Stimulated activated CD8-positive, alpha-beta memory T cell treated with anti-CD3 and anti-CD28 coated beads, Interleukin-7, amount 100 ng/mL, for 24 hours (primary cell): ENCODE data around the gene ATG13.
"Not testable (repeated sequence)": the region's sequence is repeated elsewhere in the genome, so short reads cannot be mapped to it uniquely, and the experiment has no call there.

Source experiments
- DNase-seq: peaks from one replicate; pipeline ENCODE4 v3.0.0-alpha.2; 2020; ENCODE audit warnings: low read depth

The ATG13 gene

GRCh38 chr11:46643986-46644385 lies 26.6 kb downstream of the ATG13 start:
- no peak for DNase-seq

GRCh38 chr11:46649180-46649738 lies 31.9 kb downstream of the ATG13 start:
- no peak for DNase-seq

- DNase-seq, result no peak
Observed at GRCh38 chr11:46655631-46656030, 38.3 kb downstream of the ATG13 start.

- no peak for DNase-seq
Observed at GRCh38 chr11:46657186-46657585, 39.8 kb downstream of the ATG13 start.

DNA sequence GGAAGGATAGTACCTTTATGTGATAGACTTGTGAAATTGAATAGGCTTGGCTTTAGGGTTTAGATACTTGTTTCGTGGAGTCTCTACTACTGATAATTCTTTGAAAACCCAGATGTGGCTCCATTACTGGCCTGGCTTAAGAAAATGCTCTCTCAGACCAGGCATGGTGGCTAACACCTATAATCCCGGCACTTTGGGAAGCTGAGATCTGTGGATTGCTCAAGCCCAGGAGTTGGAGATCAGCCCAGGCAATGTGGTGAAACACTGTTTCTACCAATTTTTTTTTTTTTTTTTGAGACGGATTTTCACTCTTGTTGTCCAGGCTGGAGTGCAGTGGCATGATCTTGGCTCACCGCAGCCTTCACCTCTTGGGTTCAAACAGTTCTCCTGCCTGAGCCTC lies 40.9 kb downstream of the ATG13 start:
- DNase-seq, result no peak

- DNase-seq, result no peak
Observed at GRCh38 chr11:46659908-46660307, 42.6 kb downstream of the ATG13 start.

DNA sequence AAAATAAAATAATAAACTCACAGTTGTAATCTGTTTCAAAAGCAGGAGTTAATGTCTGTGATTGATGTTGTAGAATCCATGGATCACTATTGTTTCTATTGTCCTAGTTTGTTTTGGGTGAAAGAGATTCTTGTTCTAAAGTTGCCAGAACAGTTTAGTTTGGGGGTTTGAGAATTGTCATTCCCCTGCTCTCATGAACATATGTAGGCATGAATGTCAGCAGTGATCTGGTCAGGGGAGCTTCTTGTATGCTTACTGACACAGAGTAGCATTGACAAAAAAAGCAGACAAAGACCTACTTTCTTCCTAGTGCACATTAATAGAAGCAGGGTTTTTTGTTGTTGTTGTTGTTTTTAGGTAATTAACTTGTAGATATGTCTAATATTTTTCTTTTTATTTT lies 44.5 kb downstream of the ATG13 start:
- no peak for DNase-seq

- DNase-seq, result no peak
Observed at GRCh38 chr11:46662366-46662765, 45.0 kb downstream of the ATG13 start.

- DNase-seq, result no peak
Observed at GRCh38 chr11:46663277-46663940, 46.1 kb downstream of the ATG13 start.

- DNase-seq, result no peak
Observed at GRCh38 chr11:46664612-46665011, 47.3 kb downstream of the ATG13 start.

- DNase-seq, result no peak
Observed at GRCh38 chr11:46665356-46665755, 48.0 kb downstream of the ATG13 start.

GRCh38 chr11:46666516-46666915 lies 49.2 kb downstream of the ATG13 start:
- DNase-seq, result no peak

DNA sequence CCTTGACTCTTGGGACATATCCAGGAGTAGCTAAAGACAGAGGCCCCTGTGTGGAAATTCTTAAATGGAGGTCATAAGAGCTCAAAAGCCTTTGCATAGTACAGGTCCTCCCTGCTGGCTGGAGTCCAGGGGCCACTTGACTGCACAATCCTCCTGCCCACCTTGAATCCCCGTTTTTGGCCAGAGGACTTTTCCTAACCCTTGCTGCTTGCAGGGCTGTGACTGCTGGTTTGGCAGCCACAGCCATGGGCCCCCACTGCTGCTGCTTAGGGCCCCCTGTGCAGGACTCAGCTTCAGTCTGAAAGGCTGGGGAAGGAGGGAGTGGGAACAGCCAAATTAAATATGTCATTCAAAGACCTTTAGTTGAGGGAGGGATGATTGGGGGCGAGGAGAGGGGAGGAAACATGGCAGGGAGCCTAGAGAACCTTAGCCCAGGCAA lies 49.7 kb downstream of the ATG13 start:
- no peak for DNase-seq

- no peak for DNase-seq
Observed at GRCh38 chr11:46668480-46669085, 51.2 kb downstream of the ATG13 start.

DNA sequence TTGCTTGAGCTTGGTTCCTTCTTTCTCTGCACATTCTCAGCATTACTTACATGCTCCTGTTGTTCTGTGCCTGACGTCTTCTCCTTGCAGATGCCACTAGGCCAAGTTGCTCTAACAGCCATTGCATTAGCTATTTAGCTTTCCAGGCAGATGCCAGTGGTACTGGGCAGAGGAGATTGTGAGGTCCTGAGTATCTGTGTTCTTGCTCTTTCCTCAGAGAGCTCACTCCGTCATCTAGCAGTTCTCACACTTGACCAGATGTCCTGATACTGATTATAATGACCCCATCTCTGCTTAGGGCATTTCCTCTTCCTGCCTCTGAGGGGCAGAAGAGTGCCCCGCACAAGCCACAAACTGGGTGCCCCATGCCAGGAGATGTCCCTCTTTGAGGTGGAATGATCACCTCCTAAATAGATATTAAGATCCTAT lies 52.4 kb downstream of the ATG13 start:
- no peak for DNase-seq

GRCh38 chr11:46670521-46670920 lies 53.2 kb downstream of the ATG13 start:
- DNase-seq, result not testable (repeated sequence)

GRCh38 chr11:46671958-46672315 lies 54.6 kb downstream of the ATG13 start:
- no peak for DNase-seq

- no peak for DNase-seq
Observed at GRCh38 chr11:46672381-46672839, 55.1 kb downstream of the ATG13 start.

DNA sequence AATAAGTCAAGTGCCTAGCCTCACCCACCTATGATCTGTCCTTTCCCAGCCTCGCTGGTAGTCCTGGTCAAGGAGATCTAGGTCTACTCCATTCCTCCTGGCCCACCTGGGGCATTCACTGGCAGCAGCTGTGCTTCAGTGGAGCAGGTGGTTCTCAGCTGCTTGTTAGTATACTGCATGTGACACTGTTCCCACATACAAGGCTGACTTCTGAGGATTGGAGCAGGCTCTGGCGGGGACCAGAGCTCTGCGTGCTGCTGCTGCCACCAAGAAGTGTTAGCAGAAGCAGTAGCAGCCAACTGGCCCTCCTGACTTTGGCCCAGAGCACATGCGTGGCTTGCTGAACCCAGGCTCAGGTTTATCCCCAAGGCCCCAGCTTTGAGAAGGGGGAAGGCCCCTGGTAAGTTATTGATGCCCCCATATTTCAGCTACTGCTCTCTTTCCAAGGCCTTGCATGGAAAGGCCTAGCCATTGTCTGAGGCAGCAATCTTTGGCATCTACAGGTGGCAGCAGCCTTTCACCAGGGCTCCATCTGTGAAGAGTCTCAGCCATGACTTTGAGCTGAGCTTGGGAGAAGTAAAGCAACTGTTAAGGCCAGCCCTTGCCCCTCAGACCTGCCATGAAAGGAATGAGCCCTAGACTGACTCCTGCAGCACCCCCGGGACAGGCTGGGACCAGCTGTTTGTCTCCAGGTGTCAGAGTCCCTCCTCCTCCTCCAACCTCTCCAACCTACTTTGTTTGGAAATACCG lies 56.5 kb downstream of the ATG13 start:
- DNase-seq, result no peak

GRCh38 chr11:46674463-46675287 lies 57.3 kb downstream of the ATG13 start:
- no peak for DNase-seq

DNA sequence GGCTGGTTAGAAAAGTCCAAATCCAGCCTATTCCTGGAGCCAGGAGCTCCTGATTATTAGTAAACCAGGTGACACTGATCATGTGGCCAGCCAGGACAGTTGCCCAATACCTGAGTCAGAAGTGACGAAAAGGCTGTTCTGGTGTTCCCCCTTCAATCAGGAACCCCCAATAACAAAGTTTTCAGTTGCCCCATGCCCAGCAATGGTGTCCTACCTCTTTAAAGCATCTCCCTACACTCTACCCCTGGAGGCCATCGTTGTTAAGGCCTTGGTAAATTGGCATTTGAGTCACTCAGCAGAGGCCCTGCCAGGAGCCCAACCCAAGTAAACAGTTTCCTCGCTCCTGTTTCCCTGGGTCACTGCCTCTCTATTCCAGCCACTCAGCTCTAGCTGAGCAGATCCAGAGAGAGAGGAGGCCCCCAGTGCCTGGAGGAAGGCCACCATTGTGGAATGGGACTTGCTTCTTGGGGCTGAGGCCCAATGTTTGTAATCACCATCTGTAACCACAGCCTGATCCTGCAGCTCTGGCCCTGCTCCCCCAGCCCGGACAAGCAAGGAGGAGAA lies 58.0 kb downstream of the ATG13 start:
- DNase-seq, result no peak

GRCh38 chr11:46675949-46676348 lies 58.6 kb downstream of the ATG13 start:
- no peak for DNase-seq
